Measurements from ENCODE around the gene SLC26A9. TPM values are rescaled to one million over a fixed set of nuclear protein-coding genes. Genes with fewer than 3 reads are reported as not detected.

Gene SLC26A9
- total RNA-seq, 2 donors from 2014 or later, result 1.1 TPM; not detected in 1

- ATAC-seq (ENCODE audit: insufficient number of reproducible peaks, low FRiP score, low read depth) (no peak), DNase-seq (ENCODE audit: low spot score) (no peak)
- Histone ChIP-seq H3K4me1 (ENCODE audit: control insufficient read depth in 1 of 2, low read depth in 2 of 2) (peaks cover 6 to 20% of the 10 kb centered on the region in 2 donors), H3K4me3 (no peak overlapping the region), H3K27me3 (replicated peaks; ENCODE audit: insufficient read depth) (no peaks in the 10 kb centered on the region), H3K27ac (no peak overlapping the region), H3K36me3 (no peaks in the 10 kb centered on the region), H3K9me3 (no peaks in the 10 kb centered on the region)
- no peak for TF ChIP-seq CTCF (IDR thresholded peaks at IDR 0.05)
These were observed 2.5 kb downstream of the SLC26A9 start for GRCh38 chr1:205940710-205941109.

GRCh38 chr1:205939690-205940330 lies 3.4 kb downstream of the SLC26A9 start:
- Histone ChIP-seq H3K27me3 (replicated peaks; ENCODE audit: insufficient read depth) (no peaks in the 10 kb centered on the region), H3K27ac (no peak overlapping the region), H3K9me3 (no peaks in the 10 kb centered on the region), H3K36me3 (no peaks in the 10 kb centered on the region), H3K4me3 (no peak overlapping the region), H3K4me1 (ENCODE audit: control insufficient read depth in 1 of 2, low read depth in 2 of 2) (peaks cover 6 to 20% of the 10 kb centered on the region in 2 donors)
- no peak for DNase-seq (ENCODE audit: low spot score)
- peak; percentile 23 for ATAC-seq (ENCODE audit: insufficient number of reproducible peaks, low FRiP score, low read depth)
- no peak for TF ChIP-seq CTCF (IDR thresholded peaks at IDR 0.05)

- H3K4me1 ChIP-seq (ENCODE audit: control insufficient read depth in 1 of 2, low read depth in 2 of 2), result peaks cover 10 to 20% of the 10 kb centered on the region in 2 donors
- DNase-seq (ENCODE audit: low spot score) (no peak), ATAC-seq (ENCODE audit: insufficient number of reproducible peaks, low FRiP score, low read depth) (no peak)
- no peaks in the 10 kb centered on the region for H3K27me3 ChIP-seq (replicated peaks; ENCODE audit: insufficient read depth)
- H3K9me3 ChIP-seq, result no peaks in the 10 kb centered on the region
- no peak for TF ChIP-seq CTCF (IDR thresholded peaks at IDR 0.05)
- H3K27ac ChIP-seq, result no peak overlapping the region
- no peaks in the 10 kb centered on the region for H3K36me3 ChIP-seq
- no peak overlapping the region for H3K4me3 ChIP-seq
These were observed 4.6 kb downstream of the SLC26A9 start for GRCh38 chr1:205938682-205939081.

GRCh38 chr1:205936846-205937586 lies 6.2 kb downstream of the SLC26A9 start:
- Histone ChIP-seq H3K36me3 (no peaks in the 10 kb centered on the region), H3K9me3 (no peaks in the 10 kb centered on the region), H3K4me3 (no peak overlapping the region), H3K4me1 (ENCODE audit: control insufficient read depth in 1 of 2, low read depth in 2 of 2) (peaks cover 14 to 20% of the 10 kb centered on the region in 2 donors), H3K27ac (no peak overlapping the region), H3K27me3 (replicated peaks; ENCODE audit: insufficient read depth) (no peaks in the 10 kb centered on the region)
- no peak for ATAC-seq (ENCODE audit: insufficient number of reproducible peaks, low FRiP score, low read depth)
- DNase-seq (ENCODE audit: low spot score), result no peak
- TF ChIP-seq CTCF (IDR thresholded peaks at IDR 0.05), result no peak

GRCh38 chr1:205936311-205936710 lies 6.9 kb downstream of the SLC26A9 start:
- no peak for DNase-seq (ENCODE audit: low spot score)
- Histone ChIP-seq H3K4me3 (no peak overlapping the region), H3K4me1 (ENCODE audit: control insufficient read depth in 1 of 2, low read depth in 2 of 2) (peaks cover 14 to 20% of the 10 kb centered on the region in 2 donors), H3K27ac (no peak overlapping the region), H3K36me3 (no peaks in the 10 kb centered on the region), H3K9me3 (no peaks in the 10 kb centered on the region), H3K27me3 (replicated peaks; ENCODE audit: insufficient read depth) (no peaks in the 10 kb centered on the region)
- no peak for TF ChIP-seq CTCF (IDR thresholded peaks at IDR 0.05)
- no peak for ATAC-seq (ENCODE audit: insufficient number of reproducible peaks, low FRiP score, low read depth)

Measured in thoracic aorta (tissue), 2 donors.